Measurements from ENCODE around the gene KDR. TPM values are rescaled to one million over a fixed set of nuclear protein-coding genes. Genes with fewer than 3 reads are reported as not detected.

Gene KDR
- total RNA-seq, 1 donor from 2014 or later = 1.6 TPM

DNA sequence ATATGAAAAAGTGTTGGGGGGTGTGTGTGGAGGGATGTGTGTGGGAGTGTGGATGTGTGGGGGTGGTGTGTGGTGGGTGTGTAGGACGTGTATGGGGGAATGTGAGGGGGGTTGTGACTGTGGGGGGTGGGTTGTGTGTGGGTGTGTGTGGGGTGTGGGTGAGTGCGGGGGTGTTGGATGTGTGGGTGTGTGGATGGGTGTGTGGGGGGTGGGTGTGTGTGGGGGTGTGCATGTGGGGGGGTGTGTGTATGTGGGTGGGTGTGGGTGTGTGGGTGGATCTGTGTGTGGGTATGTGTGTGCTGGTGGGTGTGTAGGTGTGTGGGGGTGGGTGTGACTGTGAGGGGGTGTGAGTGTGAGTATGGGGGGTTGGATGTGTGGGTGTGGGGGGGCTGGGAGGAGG is 47.8 kb downstream of the KDR start:
- Histone ChIP-seq H3K36me3 (ENCODE audit: control insufficient read depth, insufficient read depth, low read length) (no peaks in the 10 kb centered on the region), H3K4me3 (ENCODE audit: low read depth, low read length) (no peak overlapping the region), H3K27me3 (ENCODE audit: control insufficient read depth, insufficient read depth, low read length) (no peaks in the 10 kb centered on the region)
- no peak for TF ChIP-seq CTCF (IDR thresholded peaks at IDR 0.05; ENCODE audit: insufficient read depth, low read length, poor library complexity, severe bottlenecking)
- DNase-seq (ENCODE audit: low read depth) = no peak

DNA sequence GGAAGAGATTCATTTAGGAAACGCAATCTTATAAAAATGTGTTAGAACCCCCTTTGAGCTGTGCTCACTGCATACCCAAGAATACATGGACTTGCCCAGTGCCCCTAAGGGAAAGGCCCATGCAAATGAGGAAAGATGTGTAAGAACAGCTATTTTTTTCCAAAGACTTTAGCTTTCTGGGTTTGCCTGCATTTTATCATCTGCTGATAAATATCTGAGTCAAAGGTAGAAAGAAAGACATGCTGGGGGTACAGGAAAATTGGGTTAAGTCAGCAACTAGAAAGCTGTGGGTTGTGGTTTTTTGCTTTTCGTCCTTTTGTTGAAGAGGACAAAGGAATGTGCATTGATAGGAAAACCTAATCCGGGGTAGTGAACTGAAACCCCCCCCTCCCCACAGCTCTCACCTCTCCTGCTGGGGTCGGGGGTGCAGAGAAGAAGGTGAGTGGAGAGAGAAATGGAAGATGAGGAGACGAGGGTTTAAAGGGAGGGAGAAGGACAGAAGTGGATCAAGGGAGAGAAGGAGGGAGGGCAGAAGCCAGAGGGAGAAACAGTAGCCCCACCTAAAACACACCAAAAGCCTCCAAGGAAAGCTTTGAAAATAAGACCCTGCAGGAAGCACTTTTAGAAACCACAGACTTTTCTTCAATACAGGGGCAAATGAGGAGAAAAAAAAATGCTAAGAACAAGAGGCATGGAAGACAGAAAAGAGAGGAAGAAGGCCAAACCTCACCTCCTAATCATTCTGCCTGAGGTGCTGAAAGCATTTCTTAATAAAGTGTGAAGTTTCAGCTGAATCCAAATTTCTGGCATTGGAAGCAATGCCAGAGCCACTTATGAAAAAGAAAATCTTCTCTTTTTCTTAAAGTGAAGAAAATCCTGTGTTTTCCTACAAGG is 49.3 kb downstream of the KDR start:
- Histone ChIP-seq H3K4me3 (ENCODE audit: low read depth, low read length) (no peak overlapping the region), H3K36me3 (ENCODE audit: control insufficient read depth, insufficient read depth, low read length) (no peaks in the 10 kb centered on the region), H3K27me3 (ENCODE audit: control insufficient read depth, insufficient read depth, low read length) (no peaks in the 10 kb centered on the region)
- TF ChIP-seq CTCF (IDR thresholded peaks at IDR 0.05; ENCODE audit: insufficient read depth, low read length, poor library complexity, severe bottlenecking) = no peak
- no peak for DNase-seq (ENCODE audit: low read depth)

DNA sequence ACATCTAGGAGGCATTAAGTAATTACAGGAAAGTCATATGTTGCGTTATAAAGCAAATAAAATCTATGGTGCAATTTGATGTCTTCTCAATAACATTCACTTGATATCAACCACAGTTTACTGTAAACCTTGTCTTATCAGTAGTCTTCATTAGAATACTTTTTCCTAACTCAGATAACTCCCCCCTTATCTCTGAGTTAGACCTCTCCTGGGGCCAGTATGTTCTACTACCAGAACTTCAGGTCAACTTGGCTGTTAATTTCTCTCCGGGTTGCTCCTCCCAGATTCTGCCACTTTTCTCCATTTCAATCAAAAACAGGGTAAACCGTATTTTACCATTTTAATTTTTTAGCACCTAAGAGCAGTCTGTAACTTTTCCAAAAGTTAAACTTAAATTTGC is 50.0 kb downstream of the KDR start:
- no peaks in the 10 kb centered on the region for H3K36me3 ChIP-seq (ENCODE audit: control insufficient read depth, insufficient read depth, low read length)
- H3K4me3 ChIP-seq (ENCODE audit: low read depth, low read length) = no peak overlapping the region
- H3K27me3 ChIP-seq (ENCODE audit: control insufficient read depth, insufficient read depth, low read length) = no peaks in the 10 kb centered on the region
- no peak for TF ChIP-seq CTCF (IDR thresholded peaks at IDR 0.05; ENCODE audit: insufficient read depth, low read length, poor library complexity, severe bottlenecking)
- no peak for DNase-seq (ENCODE audit: low read depth)

DNA sequence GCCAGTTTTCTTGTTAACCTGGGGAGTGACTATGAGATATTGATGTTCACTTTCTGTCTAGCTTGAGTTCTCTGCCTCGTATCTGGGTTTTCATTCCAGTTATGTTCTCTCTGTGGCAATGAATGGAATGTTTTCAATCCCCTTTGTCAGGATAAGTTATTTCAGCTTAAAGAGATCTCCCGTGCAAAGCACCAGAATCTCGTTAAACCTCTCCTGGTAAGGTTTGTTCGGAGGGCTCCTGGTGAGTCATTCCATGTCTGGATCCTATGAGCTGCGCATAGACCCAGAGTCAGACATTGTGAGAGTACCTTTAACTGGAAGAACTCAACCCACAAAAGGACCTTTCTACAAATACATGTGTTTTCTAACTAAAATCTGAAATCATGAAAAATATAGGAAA is 51.0 kb downstream of the KDR start:
- no peak overlapping the region for H3K4me3 ChIP-seq (ENCODE audit: low read depth, low read length)
- no peaks in the 10 kb centered on the region for H3K36me3 ChIP-seq (ENCODE audit: control insufficient read depth, insufficient read depth, low read length)
- no peak for TF ChIP-seq CTCF (IDR thresholded peaks at IDR 0.05; ENCODE audit: insufficient read depth, low read length, poor library complexity, severe bottlenecking)
- no peaks in the 10 kb centered on the region for H3K27me3 ChIP-seq (ENCODE audit: control insufficient read depth, insufficient read depth, low read length)
- DNase-seq (ENCODE audit: low read depth) = no peak

GRCh38 chr4:55071951-55072350 is 53.4 kb downstream of the KDR start:
- H3K27me3 ChIP-seq (ENCODE audit: control insufficient read depth, insufficient read depth, low read length) = peaks cover 2% of the 10 kb centered on the region
- no peak for DNase-seq (ENCODE audit: low read depth)
- TF ChIP-seq CTCF (IDR thresholded peaks at IDR 0.05; ENCODE audit: insufficient read depth, low read length, poor library complexity, severe bottlenecking) = no peak
- no peaks in the 10 kb centered on the region for H3K36me3 ChIP-seq (ENCODE audit: control insufficient read depth, insufficient read depth, low read length)
- H3K4me3 ChIP-seq (ENCODE audit: low read depth, low read length) = no peak overlapping the region

- TF ChIP-seq CTCF (IDR thresholded peaks at IDR 0.05; ENCODE audit: insufficient read depth, low read length, poor library complexity, severe bottlenecking) = no peak
- no peak for DNase-seq (ENCODE audit: low read depth)
- H3K27me3 ChIP-seq (ENCODE audit: control insufficient read depth, insufficient read depth, low read length) = peaks cover 2% of the 10 kb centered on the region
- H3K4me3 ChIP-seq (ENCODE audit: low read depth, low read length) = no peak overlapping the region
- H3K36me3 ChIP-seq (ENCODE audit: control insufficient read depth, insufficient read depth, low read length) = no peaks in the 10 kb centered on the region
Measured at GRCh38 chr4:55069248-55069647, 56.1 kb downstream of the KDR start.
